Central memory CD8-positive, alpha-beta T cell (primary cell): ENCODE measurements around the gene EFL1.
"Not testable (repeated sequence)": the region's sequence is repeated elsewhere in the genome, so short reads cannot be mapped to it uniquely, and the experiment has no call there.

Experiments
- ATAC-seq: fragments of 150-1000 bp; cut with Tn5 transposase; replicated peaks from 2 replicates; pipeline ENCODE4 v1.10.0; 2022; ENCODE audit warnings: mild to moderate bottlenecking, moderate FRiP score, moderate number of reproducible peaks; ENCODE audit not compliant: poor library complexity, severe bottlenecking; ENCODE audit errors: extremely low read depth
- DNase-seq, 2 donors: peaks; one replicate each; pipeline ENCODE4 v3.0.0; 2021; ENCODE audit warnings: low spot score in 2 of 2
- H3K27ac Mint-ChIP-seq: one replicate; pipeline ENCODE4 v1.8.0; 2022; ENCODE audit warnings: low read depth, mild to moderate bottlenecking, moderate library complexity, mixed read lengths
- H3K27me3 Mint-ChIP-seq: one replicate; pipeline ENCODE4 v1.8.0; 2022; ENCODE audit warnings: mixed read lengths
- H3K36me3 Mint-ChIP-seq: one replicate; pipeline ENCODE4 v1.8.0; 2022; ENCODE audit warnings: mild to moderate bottlenecking, moderate library complexity, mixed read lengths; ENCODE audit not compliant: insufficient read depth
- H3K4me1 Mint-ChIP-seq: one replicate; pipeline ENCODE4 v1.8.0; 2022; ENCODE audit warnings: mixed read lengths
- H3K4me3 Mint-ChIP-seq: one replicate; pipeline ENCODE4 v1.8.0; 2022; ENCODE audit warnings: mild to moderate bottlenecking, moderate library complexity, mixed read lengths
- H3K9me3 Mint-ChIP-seq: one replicate; pipeline ENCODE4 v1.8.0; 2022; ENCODE audit warnings: mixed read lengths

The EFL1 gene

GRCh38 chr15:82221535-82221934 is 41.0 kb downstream of the EFL1 start:
- not testable (repeated sequence) for ATAC-seq, H3K4me1 Mint-ChIP-seq, DNase-seq

GRCh38 chr15:82216092-82216491 is 46.4 kb downstream of the EFL1 start:
- not testable (repeated sequence) for ATAC-seq, H3K4me3 Mint-ChIP-seq, H3K4me1 Mint-ChIP-seq, H3K27me3 Mint-ChIP-seq, H3K9me3 Mint-ChIP-seq, DNase-seq, H3K27ac Mint-ChIP-seq
- H3K36me3 Mint-ChIP-seq = peaks cover 19% of the 10 kb centered on the region

More at GRCh38 chr15:82221535-82221934, 41.0 kb downstream of the EFL1 start:
- not testable (repeated sequence) for H3K9me3 Mint-ChIP-seq, H3K27ac Mint-ChIP-seq, H3K4me3 Mint-ChIP-seq, H3K27me3 Mint-ChIP-seq
- peaks cover 19% of the 10 kb centered on the region for H3K36me3 Mint-ChIP-seq

- H3K9me3 Mint-ChIP-seq, H3K27me3 Mint-ChIP-seq, H3K4me3 Mint-ChIP-seq, H3K27ac Mint-ChIP-seq, H3K4me1 Mint-ChIP-seq, DNase-seq, ATAC-seq: not testable (repeated sequence)
- H3K36me3 Mint-ChIP-seq = peaks cover 10% of the 10 kb centered on the region
These were observed 50.3 kb downstream of the EFL1 start for GRCh38 chr15:82212201-82212600.

GRCh38 chr15:82210066-82210597 is 52.4 kb downstream of the EFL1 start:
- not testable (repeated sequence) for H3K27ac Mint-ChIP-seq, H3K9me3 Mint-ChIP-seq
- peaks cover 11% of the 10 kb centered on the region for H3K4me1 Mint-ChIP-seq

GRCh38 chr15:82204575-82204974 is 58.0 kb downstream of the EFL1 start:
- not testable (repeated sequence) for H3K27me3 Mint-ChIP-seq, ATAC-seq, H3K36me3 Mint-ChIP-seq, H3K27ac Mint-ChIP-seq, DNase-seq, H3K4me3 Mint-ChIP-seq, H3K9me3 Mint-ChIP-seq
- peaks cover 11% of the 10 kb centered on the region for H3K4me1 Mint-ChIP-seq

More at GRCh38 chr15:82210066-82210597, 52.4 kb downstream of the EFL1 start:
- H3K4me3 Mint-ChIP-seq, H3K36me3 Mint-ChIP-seq, H3K27me3 Mint-ChIP-seq, ATAC-seq, DNase-seq: not testable (repeated sequence)

GRCh38 chr15:82197733-82198594 is 64.6 kb downstream of the EFL1 start:
- DNase-seq (peak; percentile 16 to 21), ATAC-seq (peak; percentile 43)
- no peak overlapping the region for H3K27ac Mint-ChIP-seq
- H3K4me1 Mint-ChIP-seq = peaks cover 11% of the 10 kb centered on the region
- peaks cover 2% of the 10 kb centered on the region for H3K36me3 Mint-ChIP-seq
- H3K4me3 Mint-ChIP-seq = no peak overlapping the region
- no peaks in the 10 kb centered on the region for H3K9me3 Mint-ChIP-seq
- H3K27me3 Mint-ChIP-seq = no peaks in the 10 kb centered on the region

GRCh38 chr15:82196353-82196752 is 66.2 kb downstream of the EFL1 start:
- H3K4me1 Mint-ChIP-seq = peaks cover 11% of the 10 kb centered on the region
- DNase-seq = no peak
- H3K9me3 Mint-ChIP-seq = no peaks in the 10 kb centered on the region
- no peak for ATAC-seq
- no peak overlapping the region for H3K27ac Mint-ChIP-seq
- no peak overlapping the region for H3K4me3 Mint-ChIP-seq
- peaks cover 2% of the 10 kb centered on the region for H3K36me3 Mint-ChIP-seq
- no peaks in the 10 kb centered on the region for H3K27me3 Mint-ChIP-seq

- DNase-seq, H3K27ac Mint-ChIP-seq, H3K27me3 Mint-ChIP-seq, ATAC-seq, H3K4me3 Mint-ChIP-seq, H3K9me3 Mint-ChIP-seq, H3K36me3 Mint-ChIP-seq: not testable (repeated sequence)
- H3K4me1 Mint-ChIP-seq = peaks cover 11% of the 10 kb centered on the region
These were observed 66.7 kb downstream of the EFL1 start for GRCh38 chr15:82195818-82196217.

GRCh38 chr15:82194488-82194887 is 68.0 kb downstream of the EFL1 start:
- not testable (repeated sequence) for H3K27ac Mint-ChIP-seq, DNase-seq, H3K36me3 Mint-ChIP-seq, H3K27me3 Mint-ChIP-seq, H3K9me3 Mint-ChIP-seq, ATAC-seq, H3K4me3 Mint-ChIP-seq
- H3K4me1 Mint-ChIP-seq = peaks cover 11% of the 10 kb centered on the region

GRCh38 chr15:82193435-82193834 is 69.1 kb downstream of the EFL1 start:
- not testable (repeated sequence) for H3K27me3 Mint-ChIP-seq, H3K4me3 Mint-ChIP-seq, DNase-seq, H3K36me3 Mint-ChIP-seq, H3K9me3 Mint-ChIP-seq, ATAC-seq, H3K27ac Mint-ChIP-seq
- H3K4me1 Mint-ChIP-seq = peaks cover 11% of the 10 kb centered on the region

GRCh38 chr15:82192394-82192793 is 70.1 kb downstream of the EFL1 start:
- H3K4me3 Mint-ChIP-seq, H3K9me3 Mint-ChIP-seq, ATAC-seq, H3K27me3 Mint-ChIP-seq, H3K36me3 Mint-ChIP-seq, DNase-seq, H3K27ac Mint-ChIP-seq: not testable (repeated sequence)
- H3K4me1 Mint-ChIP-seq = peaks cover 11% of the 10 kb centered on the region

- no peak overlapping the region for H3K4me3 Mint-ChIP-seq
- no peaks in the 10 kb centered on the region for H3K27me3 Mint-ChIP-seq
- H3K36me3 Mint-ChIP-seq = peaks cover 6% of the 10 kb centered on the region
- H3K27ac Mint-ChIP-seq = no peak overlapping the region
- ATAC-seq = no peak
- no peak for DNase-seq
- H3K9me3 Mint-ChIP-seq = no peaks in the 10 kb centered on the region
- peaks cover 4% of the 10 kb centered on the region for H3K4me1 Mint-ChIP-seq
These were observed 75.7 kb downstream of the EFL1 start for GRCh38 chr15:82186719-82187406.
